Measurements from ENCODE around the gene USP40.
"Not testable (repeated sequence)": the region's sequence is repeated elsewhere in the genome, so short reads cannot be mapped to it uniquely, and the experiment has no call there.

The USP40 gene, protein sequence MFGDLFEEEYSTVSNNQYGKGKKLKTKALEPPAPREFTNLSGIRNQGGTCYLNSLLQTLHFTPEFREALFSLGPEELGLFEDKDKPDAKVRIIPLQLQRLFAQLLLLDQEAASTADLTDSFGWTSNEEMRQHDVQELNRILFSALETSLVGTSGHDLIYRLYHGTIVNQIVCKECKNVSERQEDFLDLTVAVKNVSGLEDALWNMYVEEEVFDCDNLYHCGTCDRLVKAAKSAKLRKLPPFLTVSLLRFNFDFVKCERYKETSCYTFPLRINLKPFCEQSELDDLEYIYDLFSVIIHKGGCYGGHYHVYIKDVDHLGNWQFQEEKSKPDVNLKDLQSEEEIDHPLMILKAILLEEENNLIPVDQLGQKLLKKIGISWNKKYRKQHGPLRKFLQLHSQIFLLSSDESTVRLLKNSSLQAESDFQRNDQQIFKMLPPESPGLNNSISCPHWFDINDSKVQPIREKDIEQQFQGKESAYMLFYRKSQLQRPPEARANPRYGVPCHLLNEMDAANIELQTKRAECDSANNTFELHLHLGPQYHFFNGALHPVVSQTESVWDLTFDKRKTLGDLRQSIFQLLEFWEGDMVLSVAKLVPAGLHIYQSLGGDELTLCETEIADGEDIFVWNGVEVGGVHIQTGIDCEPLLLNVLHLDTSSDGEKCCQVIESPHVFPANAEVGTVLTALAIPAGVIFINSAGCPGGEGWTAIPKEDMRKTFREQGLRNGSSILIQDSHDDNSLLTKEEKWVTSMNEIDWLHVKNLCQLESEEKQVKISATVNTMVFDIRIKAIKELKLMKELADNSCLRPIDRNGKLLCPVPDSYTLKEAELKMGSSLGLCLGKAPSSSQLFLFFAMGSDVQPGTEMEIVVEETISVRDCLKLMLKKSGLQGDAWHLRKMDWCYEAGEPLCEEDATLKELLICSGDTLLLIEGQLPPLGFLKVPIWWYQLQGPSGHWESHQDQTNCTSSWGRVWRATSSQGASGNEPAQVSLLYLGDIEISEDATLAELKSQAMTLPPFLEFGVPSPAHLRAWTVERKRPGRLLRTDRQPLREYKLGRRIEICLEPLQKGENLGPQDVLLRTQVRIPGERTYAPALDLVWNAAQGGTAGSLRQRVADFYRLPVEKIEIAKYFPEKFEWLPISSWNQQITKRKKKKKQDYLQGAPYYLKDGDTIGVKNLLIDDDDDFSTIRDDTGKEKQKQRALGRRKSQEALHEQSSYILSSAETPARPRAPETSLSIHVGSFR

DNA sequence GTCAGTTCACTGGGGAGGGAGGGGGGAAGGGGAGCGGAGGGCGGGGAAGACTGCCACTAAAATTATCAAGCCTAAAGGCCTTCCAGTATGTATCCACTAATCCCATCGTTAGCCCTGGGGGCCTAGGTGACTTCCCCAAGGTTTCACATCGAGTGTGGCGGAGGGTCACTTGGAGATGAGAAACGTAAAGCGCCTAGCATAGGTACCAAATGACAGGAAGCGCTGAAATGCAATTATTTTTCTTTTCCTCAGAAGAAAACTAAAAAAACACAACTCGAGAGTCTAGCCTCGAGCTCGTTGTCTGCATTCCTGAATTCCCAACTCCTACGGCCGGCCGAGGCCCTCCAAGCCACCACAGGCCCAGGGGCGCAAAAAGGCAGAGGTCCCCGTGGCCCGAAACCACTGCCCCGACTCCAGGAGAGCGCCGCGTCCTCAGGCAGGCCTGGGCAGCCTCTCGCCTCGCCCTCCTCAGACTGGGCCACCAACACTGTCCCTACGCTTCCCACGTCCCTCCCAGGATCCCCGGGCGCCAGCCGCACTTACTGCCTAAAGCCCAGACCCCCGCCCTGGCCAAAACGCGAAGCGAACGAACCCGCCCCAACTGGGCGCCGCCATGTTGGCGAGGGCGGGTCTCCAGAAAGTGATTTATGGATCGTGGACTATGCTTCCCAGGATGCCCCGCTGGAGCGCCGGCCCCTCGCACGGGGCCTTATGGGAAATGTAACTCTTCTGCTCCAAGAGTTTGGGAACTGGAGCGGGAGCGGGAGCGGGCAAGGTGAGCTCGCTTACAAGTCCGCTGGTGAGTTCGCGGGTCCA, at the start of gene USP40:
TSS of gene USP40 (minus strand) at position 642 of the 816 bp plus-strand sequence. CDS start 1,228 bp downstream, outside the sequence.
- peak; percentile 47 for DNase-seq

DNA sequence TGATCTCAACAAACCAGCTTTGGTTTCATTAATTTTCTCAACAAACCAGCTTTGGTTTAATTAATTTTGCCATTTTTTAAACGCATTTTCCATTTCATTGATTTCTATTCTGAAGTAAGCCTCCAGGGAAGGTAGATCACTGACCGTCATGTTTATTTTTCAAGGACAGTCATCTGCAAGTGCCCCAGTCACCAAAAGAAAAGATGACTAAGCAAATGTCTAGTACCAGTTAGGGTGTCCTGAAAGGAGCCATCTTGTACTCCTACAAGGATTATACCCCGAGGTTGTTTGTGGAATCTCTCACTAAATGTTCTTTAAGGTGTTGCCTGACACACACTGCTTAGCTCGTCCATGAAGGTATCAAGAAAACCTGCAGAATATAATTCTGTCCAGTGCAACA, 44.7 kb upstream of the USP40 start:
- DNase-seq = no peak

DNA sequence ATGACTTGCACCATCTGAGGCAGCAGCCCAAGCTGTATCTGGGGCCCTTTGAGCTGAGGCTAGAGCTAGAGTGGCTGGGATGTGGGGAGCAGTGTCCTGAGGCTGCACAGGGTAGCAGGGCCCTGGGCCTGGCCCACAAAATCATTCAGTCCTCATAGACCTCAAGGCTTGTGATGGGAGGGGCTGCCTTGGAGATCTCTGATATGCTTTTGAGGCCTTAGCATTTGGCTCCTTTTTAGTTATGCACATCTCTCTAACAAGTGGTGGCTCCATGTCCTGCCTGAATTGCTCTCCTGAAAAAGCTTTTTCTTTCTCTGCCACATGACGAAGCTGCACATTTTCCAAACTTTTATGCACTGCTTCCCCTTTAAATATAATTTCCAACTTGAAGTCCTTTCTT, 39.1 kb upstream of the USP40 start:
- no peak for DNase-seq

DNA sequence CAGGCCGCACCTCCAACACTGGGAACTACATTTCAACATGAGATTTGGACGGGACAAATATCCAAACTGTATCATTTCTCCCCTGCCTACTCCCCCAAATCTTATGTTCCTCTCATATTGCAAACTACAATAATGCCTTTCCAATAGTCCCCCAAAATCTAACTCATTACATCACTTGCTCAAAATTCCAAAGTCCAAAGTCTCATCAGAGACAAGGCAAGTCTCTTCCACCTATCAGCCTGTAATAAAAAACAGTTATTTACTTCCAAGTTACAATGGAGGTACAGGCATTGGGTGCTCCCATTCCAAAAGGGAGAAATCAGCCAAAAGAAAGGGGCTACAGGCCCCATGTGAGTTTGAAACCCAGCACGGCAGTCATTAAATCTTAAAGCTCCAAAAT, 38.2 kb upstream of the USP40 start:
- no peak for DNase-seq

DNA sequence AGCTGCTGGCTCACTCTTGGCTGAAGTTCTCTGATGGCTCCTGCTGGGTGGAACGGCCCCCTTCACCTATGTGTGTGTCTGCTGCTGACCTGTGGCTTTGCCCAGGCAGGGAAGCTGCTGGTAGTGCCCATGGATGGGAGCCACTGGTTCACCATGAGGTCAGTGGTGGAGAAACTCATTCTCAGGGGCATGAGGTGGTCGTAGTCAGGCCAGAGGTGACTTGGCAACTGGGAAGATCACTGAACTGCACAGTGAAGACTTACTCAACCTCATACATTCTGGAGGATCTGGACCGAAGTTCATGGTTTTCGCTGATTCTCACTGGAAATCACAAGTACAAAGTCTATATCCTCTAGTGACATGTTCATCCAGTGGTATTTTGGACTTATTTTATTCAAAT, 36.9 kb upstream of the USP40 start:
- DNase-seq = no peak

DNA sequence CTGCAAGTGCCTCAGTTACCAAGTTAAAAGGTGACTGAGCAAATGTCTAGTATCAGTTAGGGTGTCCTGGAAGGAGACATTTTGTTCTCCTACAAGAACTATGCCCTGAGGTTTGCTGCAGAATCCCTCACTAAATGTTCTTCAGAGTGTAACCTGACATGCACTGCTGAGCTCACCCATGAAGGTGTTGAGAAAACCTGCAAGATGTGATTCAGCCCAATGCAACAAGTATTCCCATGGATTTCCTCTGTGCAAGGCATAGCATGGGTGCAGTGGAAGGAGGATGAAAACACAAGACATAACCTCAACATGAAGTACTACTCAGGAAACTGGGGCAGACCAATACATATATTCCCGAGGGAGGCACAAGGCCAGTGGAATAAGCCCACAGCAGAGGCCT, 35.5 kb upstream of the USP40 start:
- no peak for DNase-seq

DNA sequence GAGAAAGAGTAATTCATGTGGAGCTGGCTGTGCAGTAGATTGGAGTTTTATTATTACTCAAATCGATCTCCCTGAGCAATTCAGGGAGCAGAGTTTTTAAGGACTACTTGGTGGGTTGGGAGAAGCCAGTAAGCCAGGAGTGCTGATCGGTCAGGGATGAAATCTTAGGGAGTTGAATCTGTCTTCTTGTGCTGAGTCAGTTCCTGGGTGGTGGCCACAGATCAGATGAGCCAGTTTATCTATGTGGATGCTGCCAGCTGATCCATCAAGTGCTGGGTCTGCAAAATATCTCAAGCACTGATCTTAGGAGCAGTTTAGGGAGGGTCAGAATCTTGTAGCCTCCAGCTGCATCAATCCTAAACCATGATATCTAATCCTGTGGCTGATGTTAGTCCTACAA, 33.8 kb upstream of the USP40 start:
- DNase-seq = no peak

DNA sequence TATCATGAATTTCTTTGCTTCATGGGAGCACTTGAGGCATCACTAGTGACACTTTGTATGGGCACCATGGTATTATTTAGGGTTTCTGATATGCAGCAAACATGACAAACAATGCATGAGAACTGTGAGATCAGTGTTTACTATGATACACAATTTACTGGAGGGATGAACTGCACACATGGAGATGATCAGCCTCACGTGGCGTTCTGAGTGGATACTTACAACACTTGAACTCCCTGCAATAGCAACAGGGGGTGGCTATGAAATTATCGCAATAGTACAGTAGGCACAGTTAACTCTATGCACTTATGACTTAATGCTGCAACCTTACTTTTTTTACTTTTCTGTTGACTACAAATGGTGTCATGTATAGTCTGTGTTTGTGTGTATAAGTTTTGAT, 32.4 kb upstream of the USP40 start:
- DNase-seq = no peak

DNA sequence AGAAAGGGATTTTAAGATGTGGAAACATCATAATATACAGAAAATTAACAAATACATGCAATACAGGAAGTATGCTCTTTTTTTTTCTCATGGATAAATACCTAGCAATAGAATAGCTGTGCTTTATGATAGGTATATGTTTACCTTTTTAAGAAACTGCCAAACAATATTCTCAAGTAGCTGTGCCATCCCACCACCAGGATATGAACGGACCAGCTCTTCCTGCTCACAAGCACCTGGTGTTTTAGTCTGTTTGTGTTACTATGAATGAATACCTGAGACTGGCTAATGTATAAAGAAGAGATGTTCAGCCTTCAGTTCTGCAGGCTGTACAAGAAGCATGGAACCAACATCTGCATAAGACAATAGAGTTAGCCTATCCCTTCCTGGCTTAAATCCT, 30.9 kb upstream of the USP40 start:
- no peak for DNase-seq

DNA sequence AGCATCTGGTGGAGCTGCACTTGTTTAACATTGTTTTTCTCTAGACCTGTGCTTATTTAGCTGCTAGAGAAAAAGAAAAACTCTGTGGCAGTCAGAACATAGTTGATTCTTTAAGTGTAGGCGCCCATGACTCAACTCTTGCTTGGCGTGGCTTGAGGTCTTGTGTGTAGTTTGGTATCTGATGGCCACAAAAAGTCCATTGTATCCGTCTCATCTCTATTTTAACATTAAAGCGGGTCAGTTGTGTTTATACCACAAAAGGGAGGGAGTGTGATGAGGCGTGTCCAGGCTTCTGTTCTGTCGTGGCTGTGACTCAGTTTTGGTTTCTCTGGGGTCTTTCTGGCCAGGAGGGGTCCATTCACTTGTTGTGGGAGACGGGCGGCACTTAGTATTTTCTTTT, 26.6 kb upstream of the USP40 start:
- DNase-seq = no peak

DNA sequence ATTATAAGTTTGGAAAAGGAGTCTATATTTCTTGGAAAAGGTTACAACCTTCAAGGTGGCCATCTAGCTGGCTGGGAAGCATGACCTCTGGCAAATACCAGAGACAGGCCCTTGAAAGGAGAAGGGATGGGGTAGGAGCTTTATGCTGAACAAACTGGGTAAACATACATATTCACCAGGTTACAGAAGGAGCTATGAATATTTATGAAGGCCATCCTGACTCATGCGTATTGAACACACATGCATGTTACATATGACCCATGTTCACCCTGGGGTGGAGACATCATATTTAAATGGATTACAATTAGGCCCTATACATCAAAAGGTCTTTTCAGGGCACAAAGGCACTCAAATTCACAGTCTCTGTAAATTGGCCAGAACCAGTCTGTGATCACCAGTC, 26.1 kb upstream of the USP40 start:
- not testable (repeated sequence) for DNase-seq

DNA sequence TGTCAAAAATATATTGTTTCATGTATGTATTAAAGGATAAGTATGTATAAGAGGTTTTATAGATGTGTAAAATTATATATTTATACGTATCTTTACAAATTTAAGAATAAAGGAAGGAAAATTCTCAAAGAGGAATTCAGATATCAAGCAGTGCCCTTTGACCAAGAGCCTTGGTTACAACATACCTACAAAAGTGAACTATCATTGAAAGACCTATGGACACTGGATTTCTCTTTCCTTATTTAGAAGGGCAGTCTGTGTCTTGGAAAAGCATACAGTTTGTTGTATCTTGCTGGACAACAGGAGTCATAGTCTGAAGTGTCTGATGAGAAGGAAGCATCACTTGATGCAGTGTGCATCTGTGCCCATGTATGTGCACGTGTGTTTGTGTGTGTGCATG, 21.8 kb upstream of the USP40 start:
- no peak for DNase-seq

DNA sequence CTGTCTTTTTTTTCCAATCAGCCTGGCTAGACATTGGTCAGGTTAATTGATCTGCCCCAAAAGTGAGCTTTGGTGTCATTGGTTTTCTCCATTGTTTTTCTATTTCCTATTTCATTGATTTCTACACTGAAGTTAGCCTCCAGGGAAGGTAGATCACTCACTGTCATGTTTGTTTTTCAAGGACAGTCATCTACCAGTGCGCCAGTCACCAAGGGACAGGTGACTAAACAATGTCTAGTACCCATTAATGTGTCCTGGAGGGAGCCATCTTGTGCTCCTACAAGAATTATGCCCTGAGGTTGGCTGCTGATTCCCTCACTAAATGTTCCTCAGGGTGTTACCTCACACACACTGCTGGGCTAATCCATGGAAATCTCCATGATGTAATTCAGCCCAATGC, 17.6 kb upstream of the USP40 start:
- no peak for DNase-seq

DNA sequence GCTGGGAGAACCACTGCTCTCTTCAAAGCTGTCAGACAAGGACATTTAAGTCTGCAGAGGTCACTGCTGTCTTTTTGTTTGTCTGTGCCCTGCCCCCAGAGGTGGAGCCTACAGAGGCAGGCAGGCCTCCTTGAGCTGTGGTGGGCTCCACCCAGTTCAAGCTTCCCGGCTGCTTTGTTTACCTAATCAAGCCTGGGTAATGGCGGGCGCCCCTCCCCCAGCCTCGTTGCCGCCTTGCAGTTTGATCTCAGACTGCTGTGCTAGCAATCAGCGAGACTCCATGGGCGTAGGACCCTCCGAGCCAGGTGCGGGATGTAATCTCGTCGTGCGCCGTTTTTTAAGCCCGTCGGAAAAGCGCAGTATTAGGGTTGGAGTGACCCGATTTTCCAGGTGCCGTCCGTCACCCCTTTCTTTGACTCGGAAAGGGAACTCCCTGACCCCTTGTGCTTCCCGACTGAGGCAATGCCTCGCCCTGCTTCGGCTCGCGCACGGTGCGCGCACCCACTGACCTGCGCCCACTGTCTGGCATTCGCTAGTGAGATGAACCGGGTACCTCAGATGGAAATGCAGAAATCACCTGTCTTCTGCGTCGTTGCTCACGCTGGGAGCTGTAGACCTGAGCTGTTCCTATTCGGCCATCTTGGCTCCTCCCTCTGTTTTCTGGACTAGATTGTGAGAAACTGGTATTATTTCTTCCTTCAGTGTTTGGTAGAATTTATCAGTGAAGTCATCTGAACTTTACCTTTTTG, 16.8 kb upstream of the USP40 start:
- not testable (repeated sequence) for DNase-seq

DNA sequence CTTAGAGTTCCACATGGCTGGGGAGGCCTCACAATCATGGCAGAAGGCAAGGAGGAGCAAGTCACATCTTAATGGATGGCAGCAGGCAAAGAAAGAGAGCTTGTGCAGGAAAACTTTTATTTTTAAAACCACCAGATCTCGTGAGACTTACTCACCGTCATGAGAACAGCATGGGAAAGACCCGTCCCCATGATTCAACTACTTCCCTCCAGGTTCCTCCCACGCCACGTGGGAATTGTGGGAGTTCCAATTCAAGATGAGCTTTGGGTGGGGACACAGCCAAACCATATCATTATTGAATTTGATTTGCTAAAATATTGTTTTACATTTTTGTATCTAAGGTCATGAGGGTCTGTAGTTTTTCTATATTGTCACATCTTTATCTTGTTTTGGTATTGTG, 10.8 kb upstream of the USP40 start:
- DNase-seq = not testable (repeated sequence)

DNA sequence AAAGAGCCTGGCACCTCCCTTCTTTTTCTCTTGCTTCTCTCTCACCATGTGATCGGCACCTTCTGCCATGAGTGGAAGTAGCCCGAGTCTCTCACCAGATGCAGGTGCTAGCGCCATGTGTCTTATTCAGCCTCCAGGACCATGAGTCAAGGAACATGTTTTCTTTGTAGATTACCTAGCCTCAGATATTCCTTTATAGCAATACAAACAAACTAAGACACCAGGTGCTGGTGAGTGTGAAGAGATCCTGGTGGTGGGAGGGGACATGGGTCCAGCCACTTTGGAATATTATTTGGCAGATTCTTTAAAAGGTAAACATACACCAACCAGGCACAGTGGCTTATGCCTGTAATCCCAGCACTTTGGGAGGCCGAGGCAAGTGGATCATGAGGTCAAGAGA, 5.9 kb upstream of the USP40 start:
- DNase-seq = no peak

DNA sequence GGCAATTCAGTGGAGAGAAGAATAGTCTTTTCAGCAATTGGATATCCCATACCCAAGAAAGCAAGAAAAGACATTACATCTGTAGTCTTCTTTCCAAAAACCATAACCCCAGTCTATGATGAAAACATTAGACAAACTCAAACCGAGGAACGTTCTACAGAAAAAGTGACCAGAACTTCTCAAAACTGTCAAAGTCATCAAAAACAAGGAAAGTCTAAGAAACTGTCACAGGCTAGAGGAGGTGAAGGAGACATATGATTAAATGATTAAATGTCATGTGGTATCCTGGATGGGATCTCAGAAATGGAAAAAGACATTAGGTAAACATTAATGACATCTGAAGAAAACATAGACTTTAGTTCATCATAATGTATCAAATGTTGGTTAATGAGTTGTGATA, 4.9 kb upstream of the USP40 start:
- DNase-seq = no peak

DNA sequence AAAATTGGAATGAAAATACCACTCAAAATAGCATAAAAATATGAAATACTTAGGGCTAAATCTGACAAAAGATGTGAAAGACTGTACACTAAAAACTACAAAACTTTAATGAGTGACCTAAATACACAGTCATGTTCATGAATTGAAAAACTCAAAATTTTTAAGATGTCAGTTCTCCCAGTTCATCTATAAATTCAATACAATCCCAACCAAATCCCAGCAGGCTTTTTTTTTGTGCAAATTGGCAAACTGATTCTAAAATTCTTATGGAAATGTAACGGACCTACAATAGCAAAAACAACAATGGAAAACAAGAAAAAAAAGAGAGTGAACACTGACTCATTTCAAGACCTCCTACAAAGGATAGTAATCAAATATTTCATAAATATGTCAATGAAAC, 4.4 kb upstream of the USP40 start:
- no peak for DNase-seq

DNA sequence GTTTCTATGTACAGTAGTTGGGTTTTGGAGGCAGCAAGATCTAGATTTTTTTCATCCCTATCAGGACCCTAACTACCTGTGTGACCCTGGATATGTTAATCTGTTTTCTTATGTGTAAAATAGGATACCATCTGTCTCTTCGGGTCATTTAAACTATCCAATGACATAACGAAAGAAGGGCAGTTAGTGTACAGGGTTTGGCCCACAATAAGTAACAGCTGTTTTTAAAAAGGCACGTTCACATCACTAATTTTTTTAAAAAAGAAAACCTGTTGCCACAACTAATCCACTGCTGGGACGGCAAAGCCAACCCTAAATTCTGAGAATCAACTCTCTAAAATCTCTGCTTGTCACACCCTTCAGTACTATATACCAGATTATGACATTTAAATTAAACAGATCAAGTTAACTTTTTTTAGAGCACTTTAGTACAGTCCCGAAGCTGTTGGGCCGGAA, 869 bp downstream of the USP40 start:
- no peak for DNase-seq

DNA sequence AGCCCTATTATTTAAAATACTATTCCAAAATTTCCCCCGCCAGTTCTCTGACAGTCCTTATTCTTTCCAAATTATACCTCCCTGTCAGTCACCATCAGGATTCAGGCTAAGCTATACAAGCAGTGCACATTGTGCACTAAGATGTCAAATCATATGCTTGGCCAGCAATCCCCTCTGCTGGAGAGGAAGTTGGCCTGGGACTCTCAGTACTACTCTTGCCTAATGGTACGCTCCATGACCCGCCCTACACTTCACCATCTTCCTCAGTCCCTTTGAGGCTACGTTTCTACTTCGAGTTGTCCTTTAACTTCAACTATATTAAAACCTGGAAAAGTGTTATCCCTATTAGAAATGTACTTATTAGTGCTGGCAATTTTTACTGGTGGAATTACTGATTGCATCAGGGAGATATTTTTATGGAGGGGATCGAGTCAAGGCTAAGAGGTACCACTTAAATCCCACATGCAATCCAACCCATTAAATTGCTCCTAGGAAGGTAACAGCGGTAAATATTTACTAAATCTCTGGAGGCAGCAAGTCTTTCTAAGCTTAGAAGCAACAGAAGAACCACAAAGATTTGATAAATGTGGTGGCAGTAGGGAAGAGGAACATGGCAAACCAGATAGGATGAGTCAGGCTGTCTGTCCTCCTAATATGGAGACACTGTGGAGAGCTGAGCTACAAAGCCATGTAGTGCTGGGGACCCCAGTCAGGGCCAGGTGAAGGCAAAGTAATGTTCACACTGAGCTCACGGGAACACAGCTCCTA, 2.7 kb downstream of the USP40 start:
- no peak for DNase-seq

Measured in activated effector memory CD4-positive, alpha-beta T cell treated with Interleukin-2 at 50 U/mL for 16 hours (primary cell).